NCI-H2107 treated with DMSO at 0.1 percent for 48 hours (cell line): ENCODE data around the gene SNCAIP.

Source experiments
- DNase-seq: peaks from one replicate; lab custom pipeline; 2025; ENCODE audit not compliant: unreplicated experiment; lab: John Stamatoyannopoulos, UW

Gene SNCAIP

DNA sequence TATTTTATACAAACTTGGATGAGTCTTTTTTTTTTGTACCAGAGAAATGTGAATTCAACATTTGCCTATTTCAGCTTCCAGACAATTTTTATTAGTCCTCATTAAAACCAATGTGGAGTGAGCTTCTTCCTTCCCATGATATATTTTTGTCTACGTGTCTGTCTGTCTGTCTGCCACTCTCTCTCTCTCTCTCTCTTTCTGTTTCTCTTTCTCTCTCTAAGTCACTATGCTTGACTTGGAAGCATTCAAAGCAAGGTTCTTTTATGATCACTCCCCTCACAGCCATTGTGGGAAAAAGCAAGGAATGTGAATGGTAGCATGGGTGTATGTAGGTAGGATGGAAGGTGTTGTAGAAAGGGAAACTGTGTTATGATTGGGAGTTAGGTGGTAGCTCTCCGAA lies 80.2 kb downstream of the SNCAIP start:
- no peak for DNase-seq

DNA sequence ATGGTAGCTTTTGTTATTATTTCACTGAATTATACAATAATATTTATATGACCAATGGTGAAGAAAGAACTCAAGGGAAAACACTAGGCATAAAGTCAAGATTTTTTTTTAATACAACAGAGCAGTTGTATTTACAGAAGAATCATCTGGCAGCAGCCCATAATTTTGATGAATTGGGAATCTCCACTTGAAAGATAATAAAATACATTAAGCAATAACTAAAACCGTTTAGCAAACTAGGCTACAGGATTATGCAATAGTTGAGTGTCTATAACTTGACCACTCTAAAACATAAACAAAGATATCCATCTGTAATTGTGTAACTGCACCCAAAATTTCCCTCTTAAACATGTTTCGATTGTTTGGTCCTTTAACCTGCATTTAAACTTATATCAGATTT lies 80.8 kb downstream of the SNCAIP start:
- no peak for DNase-seq

- no peak for DNase-seq
Observed at GRCh38 chr5:122394284-122394930, 82.4 kb downstream of the SNCAIP start.

- DNase-seq, result no peak
Observed at GRCh38 chr5:122398016-122398415, 86.0 kb downstream of the SNCAIP start.

GRCh38 chr5:122400341-122400740 lies 88.3 kb downstream of the SNCAIP start:
- no peak for DNase-seq

- DNase-seq, result no peak
Observed at GRCh38 chr5:122400938-122401337, 88.9 kb downstream of the SNCAIP start.

DNA sequence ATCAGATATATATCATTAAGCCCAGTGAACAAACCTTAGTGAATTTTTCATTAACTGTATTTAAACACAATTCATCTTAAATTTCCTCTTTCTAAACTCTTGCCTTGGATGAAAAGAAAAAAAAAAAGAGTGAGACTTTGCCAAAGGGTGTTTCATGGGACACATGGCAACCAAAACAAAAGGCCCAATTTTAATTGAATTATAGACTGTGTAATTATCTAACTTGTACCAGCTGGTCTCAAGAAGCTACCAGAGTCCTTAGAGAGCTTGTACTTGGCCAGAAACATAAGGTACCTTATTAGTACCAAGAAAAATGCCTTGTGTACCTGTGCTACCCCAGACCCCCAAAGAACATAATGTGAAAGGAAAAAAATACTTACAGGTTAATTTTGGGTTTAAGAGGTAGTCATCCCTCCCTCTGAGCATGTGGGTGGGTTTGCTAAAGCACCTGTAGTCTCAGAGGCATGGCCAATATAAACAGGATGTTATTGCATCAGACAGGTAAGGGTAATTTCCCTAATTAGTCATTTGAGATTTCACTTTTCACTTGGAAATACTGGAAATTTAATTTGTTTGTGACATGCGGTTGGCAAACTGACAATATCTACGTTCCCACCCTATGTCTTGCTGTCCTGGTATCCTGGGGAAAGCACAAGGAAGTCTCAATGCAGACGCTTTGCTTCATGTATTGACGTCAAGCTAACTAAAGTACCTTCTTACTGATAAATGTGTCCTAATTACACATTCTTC lies 90.1 kb downstream of the SNCAIP start:
- no peak for DNase-seq

- no peak for DNase-seq
Observed at GRCh38 chr5:122402955-122403685, 91.1 kb downstream of the SNCAIP start.

GRCh38 chr5:122404018-122404417 lies 92.0 kb downstream of the SNCAIP start:
- DNase-seq, result no peak

GRCh38 chr5:122404653-122405362 lies 92.8 kb downstream of the SNCAIP start:
- DNase-seq, result no peak

- DNase-seq, result no peak
Observed at GRCh38 chr5:122405751-122406150, 93.7 kb downstream of the SNCAIP start.

DNA sequence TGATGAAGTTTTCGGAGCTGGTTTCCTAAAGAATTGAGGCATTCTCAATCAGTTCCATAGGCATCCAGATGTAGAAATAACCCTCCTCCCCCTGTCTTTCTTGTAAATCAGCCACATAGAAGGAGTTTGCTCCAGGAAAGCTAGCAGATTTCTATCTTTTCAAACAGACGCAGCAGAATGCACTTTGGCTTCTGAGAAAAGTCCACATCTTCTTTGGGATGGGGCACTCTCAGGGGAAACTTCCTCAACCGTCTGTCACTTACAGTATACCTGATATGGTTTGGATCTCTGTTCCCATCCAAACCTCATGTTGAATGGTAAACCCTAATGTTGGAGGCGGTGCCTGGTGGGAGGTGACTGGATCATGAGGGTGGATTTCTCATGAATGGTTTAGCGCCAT lies 94.1 kb downstream of the SNCAIP start:
- no peak for DNase-seq

DNA sequence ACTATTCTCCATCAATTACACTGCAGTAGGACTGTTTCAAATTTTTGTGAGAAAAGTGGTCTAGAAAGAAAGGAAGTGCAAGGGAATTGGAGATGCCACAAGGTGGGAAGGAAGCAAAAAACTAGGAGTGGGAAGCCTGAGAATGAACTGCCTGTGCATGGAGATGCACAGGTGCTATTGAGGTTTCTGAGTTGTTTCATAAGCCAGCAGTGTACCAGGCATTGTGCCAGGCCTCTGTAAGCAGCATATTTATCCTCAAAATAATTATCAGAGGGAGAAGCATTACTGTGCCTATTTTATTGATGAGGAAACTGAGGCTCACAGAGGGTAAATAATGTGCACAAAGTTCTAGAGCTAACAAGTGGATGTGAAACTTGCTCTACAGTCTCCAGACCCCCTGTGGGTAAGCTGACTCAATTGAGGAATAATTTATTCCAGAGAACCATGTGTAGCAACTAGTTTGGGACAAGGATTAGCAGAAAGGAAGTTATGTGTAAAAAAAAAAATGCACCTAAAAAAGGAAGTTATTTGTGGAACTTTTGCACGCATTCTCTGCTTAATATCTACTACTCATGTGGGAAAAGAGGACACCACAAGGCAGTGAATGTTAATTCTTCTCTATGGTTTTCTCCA lies 96.7 kb downstream of the SNCAIP start:
- DNase-seq, result no peak

DNA sequence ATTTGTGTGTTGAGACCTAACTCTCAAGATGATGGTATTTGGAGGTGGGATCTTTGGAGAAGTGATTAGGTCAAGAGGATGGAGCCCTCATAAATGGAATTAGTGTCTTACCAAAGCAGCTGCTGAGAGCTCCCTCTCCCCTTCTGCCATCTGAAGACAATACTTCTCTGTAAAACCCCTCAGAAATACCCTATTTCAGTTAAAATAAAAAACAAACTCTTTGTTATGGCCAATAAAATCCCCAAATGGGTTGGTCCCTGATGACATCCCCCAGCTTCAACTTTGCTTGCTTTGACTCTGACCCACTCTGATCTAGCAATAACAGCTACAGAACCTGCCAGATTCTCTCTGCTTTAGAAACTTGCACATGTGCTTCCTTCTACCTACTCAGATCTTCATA lies 100.9 kb downstream of the SNCAIP start:
- no peak for DNase-seq

DNA sequence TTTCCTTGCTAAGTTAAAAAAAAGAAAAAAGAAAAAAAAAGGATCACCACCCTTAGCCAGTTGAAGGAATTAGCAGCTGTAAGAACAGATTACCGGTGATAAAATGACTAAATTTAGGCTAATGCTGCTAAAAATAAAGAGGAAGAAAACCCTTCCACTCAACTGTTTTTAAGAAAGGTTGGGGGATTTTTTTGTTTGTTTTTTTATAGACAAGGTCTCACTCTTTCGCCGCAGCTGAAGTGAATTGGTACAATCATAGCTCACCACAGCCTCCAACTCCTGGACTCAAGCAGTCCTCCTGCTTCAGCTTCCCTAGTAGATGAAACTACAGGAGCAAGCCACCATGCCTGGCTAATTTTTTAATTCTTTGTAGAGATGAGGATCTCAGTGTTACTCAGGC lies 101.7 kb downstream of the SNCAIP start:
- DNase-seq, result no peak

- peak; percentile 19 for DNase-seq
Observed at GRCh38 chr5:122415030-122415800, 103.2 kb downstream of the SNCAIP start.

DNA sequence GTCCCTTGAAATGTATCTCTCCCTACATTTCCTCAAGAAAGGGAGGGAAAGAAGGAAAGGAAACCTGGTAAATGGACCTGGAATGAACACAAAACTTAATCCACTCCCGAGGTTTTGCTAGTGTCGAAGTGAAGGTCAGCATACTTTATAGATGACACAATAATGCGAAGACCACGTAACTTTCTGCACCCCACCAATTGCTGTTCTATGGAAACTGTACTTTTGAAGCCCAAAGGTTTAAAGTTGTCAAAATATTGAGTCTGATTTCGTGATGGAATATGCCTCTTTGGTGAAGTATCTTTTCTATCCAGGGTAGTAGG lies 103.7 kb downstream of the SNCAIP start:
- no peak for DNase-seq

DNA sequence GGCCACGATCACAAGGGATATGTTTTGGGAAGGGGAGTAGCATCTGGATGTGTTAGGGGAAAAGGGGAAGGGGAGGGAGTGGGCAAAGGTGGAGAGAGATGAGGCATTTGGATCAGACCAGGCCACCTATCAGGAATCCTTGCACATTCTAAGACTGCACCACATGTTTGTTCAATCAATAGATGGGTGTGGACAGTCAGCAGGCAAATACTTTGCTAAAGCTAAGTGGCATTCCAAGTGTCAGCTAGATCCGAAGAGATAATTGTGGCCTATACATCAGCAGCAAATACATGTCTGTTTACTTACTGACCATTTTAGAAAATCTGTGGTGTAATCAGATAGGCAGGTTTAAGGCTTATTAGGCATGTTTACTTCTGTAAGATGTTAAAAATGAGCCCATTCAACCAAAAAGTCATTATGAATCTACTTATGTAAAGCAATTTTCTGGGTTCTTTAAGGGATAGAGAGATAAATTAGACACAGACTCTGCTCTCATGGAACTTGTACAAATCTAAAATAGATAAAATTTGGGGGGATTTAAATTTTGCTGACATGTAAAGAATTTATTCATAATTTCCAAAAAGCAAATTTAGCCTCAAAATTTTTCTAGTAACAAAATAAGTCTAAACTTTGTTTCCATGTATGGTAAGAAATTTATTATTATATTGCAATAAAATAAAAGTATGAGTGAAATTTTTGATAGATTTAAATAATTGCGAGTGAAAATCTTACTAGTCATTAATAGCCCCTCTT lies 107.3 kb downstream of the SNCAIP start:
- no peak for DNase-seq

DNA sequence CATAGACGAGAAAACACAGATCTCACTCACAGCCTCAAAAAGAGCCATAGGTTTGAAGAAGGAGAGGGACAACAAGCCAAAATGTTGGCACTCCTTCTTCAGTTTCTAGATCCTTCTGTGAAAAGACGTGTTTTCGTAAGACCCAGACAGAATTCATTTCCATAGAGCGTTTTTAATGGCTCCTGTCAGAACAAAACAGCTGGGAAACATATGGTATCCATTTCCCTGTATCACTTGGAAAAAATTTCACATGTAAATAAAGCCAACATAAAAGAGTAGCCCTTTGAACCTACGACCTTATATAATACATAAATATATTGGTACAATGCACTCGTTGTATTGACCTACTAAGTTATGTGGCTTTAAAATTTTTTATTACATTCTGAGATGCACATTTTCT lies 108.1 kb downstream of the SNCAIP start:
- DNase-seq, result no peak
